Measurements from ENCODE around the gene ITGB7.

DNA sequence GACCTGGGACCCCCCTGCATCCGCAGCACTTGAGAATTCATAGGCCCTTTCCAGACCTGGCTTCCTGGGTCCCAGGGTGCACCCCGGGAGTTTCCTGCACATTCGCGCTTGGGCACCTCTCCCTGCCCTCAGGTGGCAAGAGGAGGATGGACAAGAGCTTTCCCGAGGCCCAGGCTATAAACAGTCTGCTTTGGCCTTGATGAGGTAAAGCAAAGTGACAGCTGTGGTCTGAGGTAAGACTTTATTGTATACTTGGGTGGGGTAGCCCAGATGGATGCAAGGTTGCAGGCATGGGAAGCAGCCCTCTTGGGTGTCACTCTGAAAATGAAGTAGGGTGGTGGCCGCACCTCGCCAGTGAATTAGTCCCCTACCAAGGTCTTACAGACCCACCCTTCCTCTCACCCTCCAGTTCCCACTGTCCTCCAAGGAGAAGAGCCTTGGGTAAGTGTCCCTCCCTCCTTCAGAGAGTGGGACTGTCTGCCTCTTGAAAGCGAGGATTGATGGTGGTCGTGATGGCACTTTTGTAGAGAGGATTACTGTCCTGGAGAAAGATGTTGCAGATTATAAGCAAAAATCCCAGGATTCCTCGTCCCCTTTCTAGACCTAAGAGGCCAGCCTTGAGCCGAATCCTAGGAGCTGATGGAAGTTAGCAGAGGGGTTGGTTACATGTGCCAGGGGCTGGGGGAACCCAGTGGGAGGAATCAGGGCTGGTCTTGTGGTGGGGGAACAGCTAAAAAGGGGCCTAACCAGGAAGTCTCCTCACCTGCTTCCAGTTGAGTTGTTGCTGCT is 15.8 kb downstream of the ITGB7 start:
- TF ChIP-seq, protein P1, sequence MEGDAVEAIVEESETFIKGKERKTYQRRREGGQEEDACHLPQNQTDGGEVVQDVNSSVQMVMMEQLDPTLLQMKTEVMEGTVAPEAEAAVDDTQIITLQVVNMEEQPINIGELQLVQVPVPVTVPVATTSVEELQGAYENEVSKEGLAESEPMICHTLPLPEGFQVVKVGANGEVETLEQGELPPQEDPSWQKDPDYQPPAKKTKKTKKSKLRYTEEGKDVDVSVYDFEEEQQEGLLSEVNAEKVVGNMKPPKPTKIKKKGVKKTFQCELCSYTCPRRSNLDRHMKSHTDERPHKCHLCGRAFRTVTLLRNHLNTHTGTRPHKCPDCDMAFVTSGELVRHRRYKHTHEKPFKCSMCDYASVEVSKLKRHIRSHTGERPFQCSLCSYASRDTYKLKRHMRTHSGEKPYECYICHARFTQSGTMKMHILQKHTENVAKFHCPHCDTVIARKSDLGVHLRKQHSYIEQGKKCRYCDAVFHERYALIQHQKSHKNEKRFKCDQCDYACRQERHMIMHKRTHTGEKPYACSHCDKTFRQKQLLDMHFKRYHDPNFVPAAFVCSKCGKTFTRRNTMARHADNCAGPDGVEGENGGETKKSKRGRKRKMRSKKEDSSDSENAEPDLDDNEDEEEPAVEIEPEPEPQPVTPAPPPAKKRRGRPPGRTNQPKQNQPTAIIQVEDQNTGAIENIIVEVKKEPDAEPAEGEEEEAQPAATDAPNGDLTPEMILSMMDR (IDR thresholded peaks at IDR 0.05): no peak
- no peak for TF ChIP-seq POLR2A (IDR thresholded peaks at IDR 0.05)

All from body of pancreas (tissue), 4 donors.